Muscle layer of duodenum (tissue), 2 donors: ENCODE measurements around the gene SELPLG.
A peak's percentile ranks its signal among the peaks of the same experiment; 100 is the strongest.
"Not testable (repeated sequence)": the region's sequence is repeated elsewhere in the genome, so short reads cannot be mapped to it uniquely, and the experiment has no call there.

Experiments
- H3K27ac ChIP-seq: one replicate; pipeline ENCODE4 v1.7.0; 2013; ENCODE audit warnings: mild to moderate bottlenecking, low read length
- H3K27me3 ChIP-seq: one replicate; pipeline ENCODE4 v1.7.0; 2013; ENCODE audit warnings: low read depth, mild to moderate bottlenecking, control low read depth, low read length
- H3K36me3 ChIP-seq, 2 donors: one replicate each; pipeline ENCODE4 v1.7.0; 2013; ENCODE audit warnings: low read length in 2 of 2, control low read depth in 1 of 2, mild to moderate bottlenecking in 1 of 2; ENCODE audit not compliant: insufficient read depth in 2 of 2, control insufficient read depth in 1 of 2
- H3K4me1 ChIP-seq, 2 donors: one replicate each; pipeline ENCODE4 v1.7.0; 2013; ENCODE audit warnings: low read length in 2 of 2, mild to moderate bottlenecking in 2 of 2, control low read depth in 1 of 2, moderate library complexity in 1 of 2; ENCODE audit not compliant: insufficient read depth in 2 of 2, control insufficient read depth in 1 of 2
- H3K4me3 ChIP-seq, 2 donors: one replicate each; pipeline ENCODE4 v1.7.0; 2013; ENCODE audit warnings: low read length in 2 of 2, low read depth in 1 of 2, mild to moderate bottlenecking in 1 of 2
- H3K9me3 ChIP-seq, 2 donors: one replicate each; pipeline ENCODE4 v1.7.0; 2013; ENCODE audit warnings: low read length in 2 of 2, control low read depth in 1 of 2, mild to moderate bottlenecking in 1 of 2; ENCODE audit not compliant: control insufficient read depth in 1 of 2
- donor health status: healthy.

SELPLG gene

GRCh38 chr12:108598553-108599250 is 35.0 kb downstream of the SELPLG start:
- Histone ChIP-seq H3K4me3 (no peak overlapping the region), H3K27ac (peak overlapping the region; percentile 45), H3K27me3 (no peaks in the 10 kb centered on the region), H3K36me3 (no peaks in the 10 kb centered on the region), H3K4me1 (no peaks in the 10 kb centered on the region), H3K9me3 (no peaks in the 10 kb centered on the region)

GRCh38 chr12:108597559-108598471 is 35.9 kb downstream of the SELPLG start, which contains the start of gene TMEM119:
Gene TMEM119, minus strand, starts transcription at chr12:108598084. Its CDS starts 5,701 bp downstream, at chr12:108592383.
- Histone ChIP-seq H3K4me3 (peak within 1 kb of the TSS; percentile 37 to 42), H3K27me3 (no peaks in the 10 kb centered on the region), H3K27ac (peak within 1 kb of the TSS; percentile 45), H3K9me3 (no peaks in the 10 kb centered on the region), H3K36me3 (no peaks in the 10 kb centered on the region), H3K4me1 (no peaks in the 10 kb centered on the region)

- H3K27me3 ChIP-seq, result no peaks in the 10 kb centered on the region
- H3K36me3 ChIP-seq, result no peaks in the 10 kb centered on the region
- H3K4me3 ChIP-seq, result peak overlapping the region; percentile 37 to 42
- no peak overlapping the region for H3K27ac ChIP-seq
- H3K4me1 ChIP-seq, result no peaks in the 10 kb centered on the region
- no peaks in the 10 kb centered on the region for H3K9me3 ChIP-seq
Observed at GRCh38 chr12:108596854-108597558, 36.7 kb downstream of the SELPLG start.

DNA sequence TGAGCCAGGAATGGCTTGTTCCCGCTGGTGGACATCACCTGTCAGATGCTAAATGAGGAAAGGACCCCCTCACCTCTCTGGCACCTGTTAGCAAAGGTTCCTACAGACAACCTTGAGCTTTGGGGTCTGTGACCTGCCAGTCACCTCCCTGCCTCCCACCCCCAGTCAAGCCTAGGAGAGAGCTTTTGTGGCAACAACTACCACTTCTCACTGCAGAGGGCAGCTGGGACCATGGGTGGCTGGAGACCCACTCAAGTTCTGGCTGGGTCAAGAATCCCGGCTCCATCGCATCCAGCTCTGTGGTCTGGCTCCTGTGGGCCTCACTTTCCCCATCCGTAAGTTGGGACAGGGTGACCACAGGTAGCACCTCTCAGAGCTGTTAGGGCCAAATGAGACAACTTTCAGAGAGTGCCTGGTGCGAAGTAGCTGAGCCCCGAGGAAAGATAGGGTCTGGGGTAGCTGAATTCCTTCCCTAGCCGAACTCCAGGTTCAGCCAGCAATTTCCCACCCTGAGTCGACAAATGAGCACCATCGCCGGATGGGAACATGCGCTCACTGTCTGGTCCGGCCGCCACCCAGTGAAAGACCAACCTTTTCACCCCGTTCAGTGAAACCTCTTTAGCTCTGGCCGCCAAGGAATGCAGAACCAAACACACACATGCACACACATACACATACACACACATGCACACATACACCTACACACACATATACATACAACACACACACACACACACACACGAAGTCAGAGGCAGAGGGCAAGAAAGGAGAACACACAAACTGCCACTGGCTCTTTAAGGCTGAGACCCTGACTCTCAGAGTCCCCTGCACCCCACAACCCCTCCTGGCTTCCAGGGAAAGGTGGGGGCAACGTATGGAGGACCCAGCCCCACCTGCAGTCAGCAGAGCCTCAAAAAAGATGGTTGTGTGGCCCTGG is 37.7 kb downstream of the SELPLG start:
- Histone ChIP-seq H3K27me3 (no peaks in the 10 kb centered on the region), H3K9me3 (no peaks in the 10 kb centered on the region), H3K4me1 (no peaks in the 10 kb centered on the region), H3K36me3 (no peaks in the 10 kb centered on the region), H3K27ac (no peak overlapping the region), H3K4me3 (peak overlapping the region in 1 of 2 donors; percentile 42)

DNA sequence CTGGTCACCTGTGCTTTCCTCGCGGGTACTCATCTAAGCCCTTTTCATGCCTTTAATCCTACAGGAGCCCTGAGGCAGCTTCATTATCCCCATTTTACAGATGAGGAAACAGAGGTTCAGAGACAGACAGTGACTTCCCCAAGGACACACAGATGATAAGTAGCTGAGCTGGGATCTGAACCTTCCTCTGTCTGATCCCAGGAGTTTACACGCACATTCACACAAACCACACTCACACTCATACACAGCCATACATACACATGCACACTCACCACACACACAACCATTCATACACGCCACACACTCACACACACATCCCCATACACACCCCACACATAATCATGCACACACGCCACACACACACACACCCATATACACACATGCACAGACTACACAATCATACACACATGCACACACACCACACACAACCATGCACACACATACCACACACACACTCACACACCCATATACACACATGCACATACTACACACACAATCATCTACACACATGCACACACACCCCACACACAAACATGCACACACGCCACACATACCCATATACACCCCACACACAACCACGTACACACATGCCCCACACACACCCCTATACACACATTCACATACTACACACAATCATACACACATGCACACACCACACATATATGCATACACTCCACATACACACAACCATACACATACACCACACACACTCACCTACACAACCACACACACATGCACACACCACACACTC is 38.6 kb downstream of the SELPLG start:
- Histone ChIP-seq H3K27me3 (no peaks in the 10 kb centered on the region), H3K9me3 (no peaks in the 10 kb centered on the region), H3K4me3 (no peak overlapping the region), H3K4me1 (no peaks in the 10 kb centered on the region), H3K36me3 (no peaks in the 10 kb centered on the region), H3K27ac (no peak overlapping the region)

- Histone ChIP-seq H3K4me3 (no peak overlapping the region), H3K27me3 (no peaks in the 10 kb centered on the region), H3K9me3 (no peaks in the 10 kb centered on the region), H3K4me1 (no peaks in the 10 kb centered on the region), H3K36me3 (no peaks in the 10 kb centered on the region), H3K27ac (no peak overlapping the region)
Observed at GRCh38 chr12:108594323-108594903, 39.3 kb downstream of the SELPLG start.

- no peak overlapping the region for H3K4me3 ChIP-seq
- H3K4me1 ChIP-seq, result no peaks in the 10 kb centered on the region
- H3K27ac ChIP-seq, result no peak overlapping the region
- no peaks in the 10 kb centered on the region for H3K9me3 ChIP-seq
- H3K27me3 ChIP-seq, result no peaks in the 10 kb centered on the region
- H3K36me3 ChIP-seq, result no peaks in the 10 kb centered on the region
Observed at GRCh38 chr12:108592033-108592909, 41.4 kb downstream of the SELPLG start.

GRCh38 chr12:108591267-108591980 is 42.3 kb downstream of the SELPLG start:
- Histone ChIP-seq H3K36me3 (no peaks in the 10 kb centered on the region), H3K9me3 (no peaks in the 10 kb centered on the region), H3K4me3 (no peak overlapping the region), H3K27me3 (no peaks in the 10 kb centered on the region), H3K4me1 (no peaks in the 10 kb centered on the region), H3K27ac (no peak overlapping the region)

GRCh38 chr12:108590463-108590862 is 43.2 kb downstream of the SELPLG start:
- H3K36me3 ChIP-seq, H3K4me1 ChIP-seq, H3K27ac ChIP-seq, H3K4me3 ChIP-seq, H3K9me3 ChIP-seq, H3K27me3 ChIP-seq: not testable (repeated sequence)
